ENCODE measurements around the gene ZBTB12. TPM values are rescaled to one million over a fixed set of nuclear protein-coding genes. Genes with fewer than 3 reads are reported as not detected.
A peak's percentile ranks its signal among the peaks of the same experiment; 100 is the strongest.

The ZBTB12 gene
- total and polyA plus RNA-seq, 2 of the 13 experiments (the other 11 are each of a cell fraction or from before 2014, with no cell fraction given) = 4.8 to 6.0 TPM

DNA sequence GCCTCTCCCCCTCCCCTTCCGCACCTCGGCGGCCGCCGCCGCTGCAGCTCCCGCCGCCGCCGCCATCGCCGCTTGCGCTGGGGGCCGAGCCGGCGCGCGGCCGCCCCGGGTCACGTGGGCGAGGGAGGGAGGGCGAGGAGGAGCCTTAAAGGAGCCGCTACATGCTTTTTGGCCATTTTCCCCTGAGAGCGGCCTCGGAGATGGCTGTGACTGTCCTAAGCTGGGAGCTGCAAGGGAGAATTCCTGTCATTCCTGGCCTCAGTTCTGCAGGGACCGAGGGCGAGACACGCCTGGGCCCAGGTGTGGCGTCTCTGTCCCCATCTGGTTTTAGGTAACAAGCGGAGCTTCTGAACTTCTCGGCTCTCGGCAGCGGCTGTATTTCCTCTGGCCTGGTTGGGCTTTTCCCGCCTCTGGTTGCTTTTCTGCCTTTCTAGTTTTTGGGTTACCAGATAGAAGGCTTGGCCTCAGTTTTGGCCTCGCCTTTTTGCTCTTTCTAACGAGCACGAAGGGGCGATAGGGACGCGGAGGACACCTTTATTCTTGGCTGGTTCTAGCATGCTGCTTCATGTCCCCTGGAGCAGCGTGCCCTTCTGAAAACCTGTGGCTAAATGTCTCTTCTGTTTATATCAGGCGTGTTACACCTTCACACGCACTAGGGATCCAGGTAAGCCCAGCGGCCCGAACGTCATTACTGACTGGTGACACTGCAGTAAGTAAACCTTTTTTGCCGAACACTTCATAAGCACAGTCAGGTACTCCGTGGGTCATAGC is 4.1 kb downstream of the ZBTB12 start, which contains the start of gene EHMT2 (continued):
- TF ChIP-seq, protein P1, sequence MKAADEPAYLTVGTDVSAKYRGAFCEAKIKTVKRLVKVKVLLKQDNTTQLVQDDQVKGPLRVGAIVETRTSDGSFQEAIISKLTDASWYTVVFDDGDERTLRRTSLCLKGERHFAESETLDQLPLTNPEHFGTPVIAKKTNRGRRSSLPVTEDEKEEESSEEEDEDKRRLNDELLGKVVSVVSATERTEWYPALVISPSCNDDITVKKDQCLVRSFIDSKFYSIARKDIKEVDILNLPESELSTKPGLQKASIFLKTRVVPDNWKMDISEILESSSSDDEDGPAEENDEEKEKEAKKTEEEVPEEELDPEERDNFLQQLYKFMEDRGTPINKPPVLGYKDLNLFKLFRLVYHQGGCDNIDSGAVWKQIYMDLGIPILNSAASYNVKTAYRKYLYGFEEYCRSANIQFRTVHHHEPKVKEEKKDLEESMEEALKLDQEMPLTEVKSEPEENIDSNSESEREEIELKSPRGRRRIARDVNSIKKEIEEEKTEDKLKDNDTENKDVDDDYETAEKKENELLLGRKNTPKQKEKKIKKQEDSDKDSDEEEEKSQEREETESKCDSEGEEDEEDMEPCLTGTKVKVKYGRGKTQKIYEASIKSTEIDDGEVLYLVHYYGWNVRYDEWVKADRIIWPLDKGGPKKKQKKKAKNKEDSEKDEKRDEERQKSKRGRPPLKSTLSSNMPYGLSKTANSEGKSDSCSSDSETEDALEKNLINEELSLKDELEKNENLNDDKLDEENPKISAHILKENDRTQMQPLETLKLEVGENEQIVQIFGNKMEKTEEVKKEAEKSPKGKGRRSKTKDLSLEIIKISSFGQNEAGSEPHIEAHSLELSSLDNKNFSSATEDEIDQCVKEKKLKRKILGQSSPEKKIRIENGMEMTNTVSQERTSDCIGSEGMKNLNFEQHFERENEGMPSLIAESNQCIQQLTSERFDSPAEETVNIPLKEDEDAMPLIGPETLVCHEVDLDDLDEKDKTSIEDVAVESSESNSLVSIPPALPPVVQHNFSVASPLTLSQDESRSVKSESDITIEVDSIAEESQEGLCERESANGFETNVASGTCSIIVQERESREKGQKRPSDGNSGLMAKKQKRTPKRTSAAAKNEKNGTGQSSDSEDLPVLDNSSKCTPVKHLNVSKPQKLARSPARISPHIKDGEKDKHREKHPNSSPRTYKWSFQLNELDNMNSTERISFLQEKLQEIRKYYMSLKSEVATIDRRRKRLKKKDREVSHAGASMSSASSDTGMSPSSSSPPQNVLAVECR (CRISPR knock-in tag; IDR thresholded peaks at IDR 0.05; ENCODE audit: borderline replicate concordance) = peak; percentile 69; the same call in 1 of the 2 replicates
- TF ChIP-seq ZNF792 (CRISPR knock-in tag; IDR thresholded peaks at IDR 0.05) (0 out of 2 replicates have a peak, but pooled peaks have one; percentile 2), E2F1 (CRISPR knock-in tag; IDR thresholded peaks at IDR 0.05) (0 out of 2 replicates have a peak, but pooled peaks have one; percentile 43), SNAPC2 (CRISPR knock-in tag; IDR thresholded peaks at IDR 0.05) (no peak), PHF5A (CRISPR knock-in tag; IDR thresholded peaks at IDR 0.05; ENCODE audit: low read depth, unreplicated experiment) (no peak), ZNF572 (CRISPR knock-in tag; IDR thresholded peaks at IDR 0.05) (peak; percentile 90), CBX5 (CRISPR knock-in tag; IDR thresholded peaks at IDR 0.05; ENCODE audit: borderline replicate concordance) (peak; percentile 57; the same call in 1 of the 2 replicates), RBFOX2 (IDR thresholded peaks at IDR 0.05; ENCODE audit: low read depth, low read length) (peak; percentile 82), SATB2 (CRISPR knock-in tag; IDR thresholded peaks at IDR 0.05) (0 out of 2 replicates have a peak, but pooled peaks have one; percentile 1), ZSCAN31 (CRISPR knock-in tag; IDR thresholded peaks at IDR 0.05; ENCODE audit: low read depth) (no peak), ZFX (CRISPR knock-in tag; IDR thresholded peaks at IDR 0.05; ENCODE audit: low read depth) (peak; percentile 56), DR1 (CRISPR knock-in tag; IDR thresholded peaks at IDR 0.05) (no peak), ZNF570 (CRISPR knock-in tag; IDR thresholded peaks at IDR 0.05; ENCODE audit: borderline replicate concordance) (no peak), MTA1 (CRISPR knock-in tag; IDR thresholded peaks at IDR 0.05; ENCODE audit: borderline replicate concordance) (peak; percentile 8; the same call in 1 of the 2 replicates)
- TF ChIP-seq, protein P2, sequence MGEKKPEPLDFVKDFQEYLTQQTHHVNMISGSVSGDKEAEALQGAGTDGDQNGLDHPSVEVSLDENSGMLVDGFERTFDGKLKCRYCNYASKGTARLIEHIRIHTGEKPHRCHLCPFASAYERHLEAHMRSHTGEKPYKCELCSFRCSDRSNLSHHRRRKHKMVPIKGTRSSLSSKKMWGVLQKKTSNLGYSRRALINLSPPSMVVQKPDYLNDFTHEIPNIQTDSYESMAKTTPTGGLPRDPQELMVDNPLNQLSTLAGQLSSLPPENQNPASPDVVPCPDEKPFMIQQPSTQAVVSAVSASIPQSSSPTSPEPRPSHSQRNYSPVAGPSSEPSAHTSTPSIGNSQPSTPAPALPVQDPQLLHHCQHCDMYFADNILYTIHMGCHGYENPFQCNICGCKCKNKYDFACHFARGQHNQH (CRISPR knock-in tag; IDR thresholded peaks at IDR 0.05) = no peak
- TF ChIP-seq, protein P3, sequence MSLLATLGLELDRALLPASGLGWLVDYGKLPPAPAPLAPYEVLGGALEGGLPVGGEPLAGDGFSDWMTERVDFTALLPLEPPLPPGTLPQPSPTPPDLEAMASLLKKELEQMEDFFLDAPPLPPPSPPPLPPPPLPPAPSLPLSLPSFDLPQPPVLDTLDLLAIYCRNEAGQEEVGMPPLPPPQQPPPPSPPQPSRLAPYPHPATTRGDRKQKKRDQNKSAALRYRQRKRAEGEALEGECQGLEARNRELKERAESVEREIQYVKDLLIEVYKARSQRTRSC (CRISPR knock-in tag; IDR thresholded peaks at IDR 0.05; ENCODE audit: low read depth) = no peak
- TF ChIP-seq, protein P4, sequence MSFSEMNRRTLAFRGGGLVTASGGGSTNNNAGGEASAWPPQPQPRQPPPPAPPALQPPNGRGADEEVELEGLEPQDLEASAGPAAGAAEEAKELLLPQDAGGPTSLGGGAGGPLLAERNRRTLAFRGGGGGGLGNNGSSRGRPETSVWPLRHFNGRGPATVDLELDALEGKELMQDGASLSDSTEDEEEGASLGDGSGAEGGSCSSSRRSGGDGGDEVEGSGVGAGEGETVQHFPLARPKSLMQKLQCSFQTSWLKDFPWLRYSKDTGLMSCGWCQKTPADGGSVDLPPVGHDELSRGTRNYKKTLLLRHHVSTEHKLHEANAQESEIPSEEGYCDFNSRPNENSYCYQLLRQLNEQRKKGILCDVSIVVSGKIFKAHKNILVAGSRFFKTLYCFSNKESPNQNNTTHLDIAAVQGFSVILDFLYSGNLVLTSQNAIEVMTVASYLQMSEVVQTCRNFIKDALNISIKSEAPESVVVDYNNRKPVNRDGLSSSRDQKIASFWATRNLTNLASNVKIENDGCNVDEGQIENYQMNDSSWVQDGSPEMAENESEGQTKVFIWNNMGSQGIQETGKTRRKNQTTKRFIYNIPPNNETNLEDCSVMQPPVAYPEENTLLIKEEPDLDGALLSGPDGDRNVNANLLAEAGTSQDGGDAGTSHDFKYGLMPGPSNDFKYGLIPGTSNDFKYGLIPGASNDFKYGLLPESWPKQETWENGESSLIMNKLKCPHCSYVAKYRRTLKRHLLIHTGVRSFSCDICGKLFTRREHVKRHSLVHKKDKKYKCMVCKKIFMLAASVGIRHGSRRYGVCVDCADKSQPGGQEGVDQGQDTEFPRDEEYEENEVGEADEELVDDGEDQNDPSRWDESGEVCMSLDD (CRISPR knock-in tag; IDR thresholded peaks at IDR 0.05; ENCODE audit: borderline replicate concordance) = no peak
- TF ChIP-seq, protein P5, sequence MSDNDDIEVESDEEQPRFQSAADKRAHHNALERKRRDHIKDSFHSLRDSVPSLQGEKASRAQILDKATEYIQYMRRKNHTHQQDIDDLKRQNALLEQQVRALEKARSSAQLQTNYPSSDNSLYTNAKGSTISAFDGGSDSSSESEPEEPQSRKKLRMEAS (IDR thresholded peaks at IDR 0.05) = peak; percentile 90

Data from HepG2 (cell line).